ENCODE measurements around the gene POLR3B.
"Not testable (repeated sequence)": the region's sequence is repeated elsewhere in the genome, so short reads cannot be mapped to it uniquely, and the experiment has no call there.

Gene POLR3B

GRCh38 chr12:106452309-106452708 lies 94.8 kb downstream of the POLR3B start:
- WGBS, 2 experiments = 70 to 88% methylated on average over 1 of the region's 1 CpG
- no peaks in the 10 kb centered on the region for H3K27me3 ChIP-seq (ENCODE audit: control insufficient read depth, insufficient read depth, low read length, poor library complexity, severe bottlenecking)
- H3K36me3 ChIP-seq (ENCODE audit: control insufficient read depth, insufficient read depth, low read length) = no peaks in the 10 kb centered on the region
- H3K4me3 ChIP-seq (ENCODE audit: insufficient read depth, low read depth, low read length) = no peak overlapping the region
- no peaks in the 10 kb centered on the region for H3K9me3 ChIP-seq (ENCODE audit: control insufficient read depth, low read length)
- H3K27ac ChIP-seq (ENCODE audit: insufficient read depth, low read depth, low read length, poor library complexity, severe bottlenecking) = no peak overlapping the region
- H3K4me1 ChIP-seq (ENCODE audit: control insufficient read depth, insufficient read depth, low read length) = peaks cover 14% of the 10 kb centered on the region

GRCh38 chr12:106455111-106455510 lies 97.6 kb downstream of the POLR3B start:
- Histone ChIP-seq H3K36me3 (ENCODE audit: control insufficient read depth, insufficient read depth, low read length) (peaks cover 5% of the 10 kb centered on the region), H3K9me3 (ENCODE audit: control insufficient read depth, low read length) (no peaks in the 10 kb centered on the region), H3K27ac (ENCODE audit: insufficient read depth, low read depth, low read length, poor library complexity, severe bottlenecking) (no peak overlapping the region), H3K4me1 (ENCODE audit: control insufficient read depth, insufficient read depth, low read length) (peaks cover 10% of the 10 kb centered on the region), H3K27me3 (ENCODE audit: control insufficient read depth, insufficient read depth, low read length, poor library complexity, severe bottlenecking) (no peaks in the 10 kb centered on the region), H3K4me3 (ENCODE audit: insufficient read depth, low read depth, low read length) (no peak overlapping the region)
- 91 to 93% methylated on average over 6 of the region's 6 CpGs for whole genome bisulfite sequencing, 2 experiments

GRCh38 chr12:106459124-106459523 lies 101.6 kb downstream of the POLR3B start:
- 96% methylated on average over 6 of the region's 6 CpGs for WGBS, 2 experiments
- H3K36me3 ChIP-seq (ENCODE audit: control insufficient read depth, insufficient read depth, low read length) = peaks cover 9% of the 10 kb centered on the region
- no peaks in the 10 kb centered on the region for H3K9me3 ChIP-seq (ENCODE audit: control insufficient read depth, low read length)
- H3K4me3 ChIP-seq (ENCODE audit: insufficient read depth, low read depth, low read length) = no peak overlapping the region
- no peak overlapping the region for H3K27ac ChIP-seq (ENCODE audit: insufficient read depth, low read depth, low read length, poor library complexity, severe bottlenecking)
- H3K4me1 ChIP-seq (ENCODE audit: control insufficient read depth, insufficient read depth, low read length) = no peaks in the 10 kb centered on the region
- no peaks in the 10 kb centered on the region for H3K27me3 ChIP-seq (ENCODE audit: control insufficient read depth, insufficient read depth, low read length, poor library complexity, severe bottlenecking)

- H3K4me3 ChIP-seq (ENCODE audit: insufficient read depth, low read depth, low read length) = no peak overlapping the region
- no peaks in the 10 kb centered on the region for H3K4me1 ChIP-seq (ENCODE audit: control insufficient read depth, insufficient read depth, low read length)
- H3K27ac ChIP-seq (ENCODE audit: insufficient read depth, low read depth, low read length, poor library complexity, severe bottlenecking) = no peak overlapping the region
- WGBS, 2 experiments = 100% methylated on average over 1 of the region's 1 CpG; no CpG with 5 or more reads in 1 of the 2 experiments
- no peaks in the 10 kb centered on the region for H3K27me3 ChIP-seq (ENCODE audit: control insufficient read depth, insufficient read depth, low read length, poor library complexity, severe bottlenecking)
- H3K36me3 ChIP-seq (ENCODE audit: control insufficient read depth, insufficient read depth, low read length) = peaks cover 9% of the 10 kb centered on the region
- no peaks in the 10 kb centered on the region for H3K9me3 ChIP-seq (ENCODE audit: control insufficient read depth, low read length)
Observed at GRCh38 chr12:106459534-106459933, 102.0 kb downstream of the POLR3B start.

GRCh38 chr12:106461730-106462129 lies 104.2 kb downstream of the POLR3B start:
- H3K27ac ChIP-seq (ENCODE audit: insufficient read depth, low read depth, low read length, poor library complexity, severe bottlenecking) = no peak overlapping the region
- 92% methylated on average over 2 of the region's 2 CpGs for WGBS, 2 experiments
- H3K4me1 ChIP-seq (ENCODE audit: control insufficient read depth, insufficient read depth, low read length) = no peaks in the 10 kb centered on the region
- H3K27me3 ChIP-seq (ENCODE audit: control insufficient read depth, insufficient read depth, low read length, poor library complexity, severe bottlenecking) = no peaks in the 10 kb centered on the region
- H3K36me3 ChIP-seq (ENCODE audit: control insufficient read depth, insufficient read depth, low read length) = peaks cover 9% of the 10 kb centered on the region
- H3K9me3 ChIP-seq (ENCODE audit: control insufficient read depth, low read length) = no peaks in the 10 kb centered on the region
- H3K4me3 ChIP-seq (ENCODE audit: insufficient read depth, low read depth, low read length) = no peak overlapping the region

GRCh38 chr12:106465605-106466004 lies 108.1 kb downstream of the POLR3B start:
- not testable (repeated sequence) for H3K36me3 ChIP-seq (ENCODE audit: control insufficient read depth, insufficient read depth, low read length); H3K4me3 ChIP-seq (ENCODE audit: insufficient read depth, low read depth, low read length); H3K27me3 ChIP-seq (ENCODE audit: control insufficient read depth, insufficient read depth, low read length, poor library complexity, severe bottlenecking); H3K9me3 ChIP-seq (ENCODE audit: control insufficient read depth, low read length); H3K4me1 ChIP-seq (ENCODE audit: control insufficient read depth, insufficient read depth, low read length); H3K27ac ChIP-seq (ENCODE audit: insufficient read depth, low read depth, low read length, poor library complexity, severe bottlenecking)
- 88 to 93% methylated on average over 4 of the region's 4 CpGs for WGBS, 2 experiments

GRCh38 chr12:106475662-106476061 lies 118.1 kb downstream of the POLR3B start:
- not testable (repeated sequence) for H3K27ac ChIP-seq (ENCODE audit: insufficient read depth, low read depth, low read length, poor library complexity, severe bottlenecking); H3K9me3 ChIP-seq (ENCODE audit: control insufficient read depth, low read length); H3K36me3 ChIP-seq (ENCODE audit: control insufficient read depth, insufficient read depth, low read length); H3K27me3 ChIP-seq (ENCODE audit: control insufficient read depth, insufficient read depth, low read length, poor library complexity, severe bottlenecking); H3K4me3 ChIP-seq (ENCODE audit: insufficient read depth, low read depth, low read length); H3K4me1 ChIP-seq (ENCODE audit: control insufficient read depth, insufficient read depth, low read length)
- WGBS, 2 experiments = 94 to 100% methylated on average over 3 of the region's 3 CpGs

GRCh38 chr12:106477627-106478026 lies 120.1 kb downstream of the POLR3B start:
- not testable (repeated sequence) for H3K27ac ChIP-seq (ENCODE audit: insufficient read depth, low read depth, low read length, poor library complexity, severe bottlenecking); H3K36me3 ChIP-seq (ENCODE audit: control insufficient read depth, insufficient read depth, low read length); H3K27me3 ChIP-seq (ENCODE audit: control insufficient read depth, insufficient read depth, low read length, poor library complexity, severe bottlenecking); H3K4me3 ChIP-seq (ENCODE audit: insufficient read depth, low read depth, low read length); H3K9me3 ChIP-seq (ENCODE audit: control insufficient read depth, low read length)
- WGBS, 2 experiments = 86 to 88% methylated on average over 18 of the region's 18 CpGs
- peaks cover 16% of the 10 kb centered on the region for H3K4me1 ChIP-seq (ENCODE audit: control insufficient read depth, insufficient read depth, low read length)

GRCh38 chr12:106480251-106480650 lies 122.7 kb downstream of the POLR3B start:
- no peaks in the 10 kb centered on the region for H3K9me3 ChIP-seq (ENCODE audit: control insufficient read depth, low read length)
- 90 to 100% methylated on average over 1 of the region's 1 CpG for WGBS, 2 experiments
- H3K27ac ChIP-seq (ENCODE audit: insufficient read depth, low read depth, low read length, poor library complexity, severe bottlenecking) = no peak overlapping the region
- no peaks in the 10 kb centered on the region for H3K36me3 ChIP-seq (ENCODE audit: control insufficient read depth, insufficient read depth, low read length)
- peaks cover 16% of the 10 kb centered on the region for H3K4me1 ChIP-seq (ENCODE audit: control insufficient read depth, insufficient read depth, low read length)
- H3K27me3 ChIP-seq (ENCODE audit: control insufficient read depth, insufficient read depth, low read length, poor library complexity, severe bottlenecking) = no peaks in the 10 kb centered on the region
- H3K4me3 ChIP-seq (ENCODE audit: insufficient read depth, low read depth, low read length) = no peak overlapping the region

- no peaks in the 10 kb centered on the region for H3K27me3 ChIP-seq (ENCODE audit: control insufficient read depth, insufficient read depth, low read length, poor library complexity, severe bottlenecking)
- H3K36me3 ChIP-seq (ENCODE audit: control insufficient read depth, insufficient read depth, low read length) = no peaks in the 10 kb centered on the region
- WGBS, 2 experiments = 88 to 93% methylated on average over 6 of the region's 6 CpGs
- H3K4me3 ChIP-seq (ENCODE audit: insufficient read depth, low read depth, low read length) = no peak overlapping the region
- peaks cover 16% of the 10 kb centered on the region for H3K4me1 ChIP-seq (ENCODE audit: control insufficient read depth, insufficient read depth, low read length)
- no peaks in the 10 kb centered on the region for H3K9me3 ChIP-seq (ENCODE audit: control insufficient read depth, low read length)
- no peak overlapping the region for H3K27ac ChIP-seq (ENCODE audit: insufficient read depth, low read depth, low read length, poor library complexity, severe bottlenecking)
Observed at GRCh38 chr12:106481246-106481645, 123.7 kb downstream of the POLR3B start.

GRCh38 chr12:106487664-106488063 lies 130.1 kb downstream of the POLR3B start:
- Histone ChIP-seq H3K4me3 (ENCODE audit: insufficient read depth, low read depth, low read length) (no peak overlapping the region), H3K4me1 (ENCODE audit: control insufficient read depth, insufficient read depth, low read length) (peaks cover 41% of the 10 kb centered on the region), H3K9me3 (ENCODE audit: control insufficient read depth, low read length) (no peaks in the 10 kb centered on the region), H3K27me3 (ENCODE audit: control insufficient read depth, insufficient read depth, low read length, poor library complexity, severe bottlenecking) (no peaks in the 10 kb centered on the region), H3K27ac (ENCODE audit: insufficient read depth, low read depth, low read length, poor library complexity, severe bottlenecking) (no peak overlapping the region), H3K36me3 (ENCODE audit: control insufficient read depth, insufficient read depth, low read length) (no peaks in the 10 kb centered on the region)
- 93 to 96% methylated on average over 5 of the region's 5 CpGs for WGBS, 2 experiments
